GM12801 (cell line): Measurements from ENCODE around the gene DIP2C.

Experiments used
- CTCF ChIP-seq: IDR thresholded peaks from one replicate; pipeline ENCODE4 v1.5.1; 2011; ENCODE audit warnings: control low read depth; ENCODE audit not compliant: insufficient read length; ENCODE audit errors: extremely low read depth

The DIP2C gene

GRCh38 chr10:505419-505818 lies 184.0 kb downstream of the DIP2C start:
- TF ChIP-seq CTCF: no peak

GRCh38 chr10:504806-505205 lies 184.7 kb downstream of the DIP2C start:
- no peak for TF ChIP-seq CTCF

- TF ChIP-seq CTCF: no peak
Measured at GRCh38 chr10:504121-504611, 185.3 kb downstream of the DIP2C start.

GRCh38 chr10:501596-501995 lies 187.9 kb downstream of the DIP2C start:
- TF ChIP-seq CTCF: no peak

GRCh38 chr10:500876-501275 lies 188.6 kb downstream of the DIP2C start:
- no peak for TF ChIP-seq CTCF

- TF ChIP-seq CTCF: no peak
Measured at GRCh38 chr10:499991-500390, 189.5 kb downstream of the DIP2C start.

GRCh38 chr10:498760-499435 lies 190.6 kb downstream of the DIP2C start:
- TF ChIP-seq CTCF: no peak
